Stomach (tissue), 9 donors: ENCODE results near the gene MMP14. TPM values are rescaled to one million over a fixed set of nuclear protein-coding genes. Genes with fewer than 3 reads are reported as not detected.
A peak's percentile ranks its signal among the peaks of the same experiment; 100 is the strongest.

Experiments
- DNase-seq, 2 donors: peaks; one replicate each; pipeline versions ENCODE4 v3.0.0 to v3.0.0-alpha.2; 2013 to 2019
- H3K27ac ChIP-seq, 5 donors: fragments of 200-600 bp in 4 of 5; sonication (generic) in 4 of 5; one replicate each; pipeline ENCODE4 v1.5.1; 2013 to 2019; ENCODE audit warnings: mild to moderate bottlenecking in 1 of 5, moderate library complexity in 1 of 5
- H3K27me3 ChIP-seq, 3 donors: fragments of 200-600 bp; sonication (generic); one replicate each; pipeline ENCODE4 v1.5.1; 2017 to 2019; ENCODE audit warnings: mixed run types in 1 of 3
- H3K36me3 ChIP-seq, 4 donors: fragments of 200-600 bp; sonication (generic); 1 replicate in 3 of 4; 2 replicates in 1 of 4; pipeline ENCODE4 v1.5.1; 2016 to 2019
- H3K4me1 ChIP-seq, 4 donors: fragments of 200-600 bp; sonication (generic); one replicate each; pipeline ENCODE4 v1.5.1; 2016 to 2019
- H3K4me3 ChIP-seq, 4 donors: fragments of 200-600 bp; sonication (generic) in 3 of 4; one replicate each; pipeline ENCODE4 v1.5.1; 2016 to 2019; ENCODE audit warnings: mild to moderate bottlenecking in 1 of 4
- H3K9me3 ChIP-seq, 4 donors: fragments of 200-600 bp; sonication (generic); one replicate each; pipeline ENCODE4 v1.5.1; 2016 to 2019
- EP300 ChIP-seq: sonication (generic); formaldehyde crosslinking; IDR thresholded peaks from one replicate; pipeline ENCODE4 v1.6.1; 2017; ENCODE audit warnings: antibody characterized with exemption
- POLR2A ChIP-seq, 4 donors: fragments of 450-650 bp; IDR thresholded peaks; one replicate each; pipeline ENCODE4 v1.6.1; 2016; ENCODE audit warnings: antibody characterized with exemption in 4 of 4, control low read depth in 2 of 4, mild to moderate bottlenecking in 1 of 4, moderate library complexity in 1 of 4
- POLR2AphosphoS5 ChIP-seq, 3 donors: sonication (generic); formaldehyde crosslinking; IDR thresholded peaks; one replicate each; pipeline ENCODE4 v1.6.1; 2016; ENCODE audit warnings: antibody characterized with exemption in 3 of 3
- WGBS, 5 donors: extraction: QIAGEN DNeasy Blood & Tissue Kit in 3 of 5; methylation state at CpG; one replicate each; pipeline versions ENCODE4 v1.1.5 to v1.1.7; 2013 to 2018; 5-methylcytosine and 5-hydroxymethylcytosine counted together
- intact Hi-C: fragments of 100-400 bp; cut with DNase I; formaldehyde crosslinking; loops from one replicate; pipeline ENCODE4 v1.15.1; 2023; ENCODE audit warnings: low total_unique reads
- polyA plus RNA-seq, 3 donors: library from polyadenylated mRNA; stranded (reverse); fragments of 200-250 nt; gene quantifications; one replicate each; pipeline ENCODE4 v1.2.3, GENCODE V29; 2013
- total RNA-seq, 5 donors: library from RNA; depleted of rRNA; stranded (reverse); fragments of >200 nt; gene quantifications; one replicate each; pipeline versions ENCODE4 v1.1.0 to v1.2.3, GENCODE V29; 2014 to 2016
- TF ChIP-seq, protein P1 (sequence below), 7 experiments: fragments of 450-650 bp in 4 of 7; fragments of 200-600 bp in 3 of 7; sonication (generic) in 3 of 7; IDR thresholded peaks; one replicate each; pipeline ENCODE4 v1.5.1; 2016 to 2019; ENCODE audit warnings: antibody characterized with exemption in 7 of 7, control low read depth in 2 of 7, mild to moderate bottlenecking in 1 of 7
- donor health status: healthy with polysubstance abuse.
- donor health status: Bipolar disorder and iron deficiency.
- donor health status: healthy.

MMP14 gene
- total and polyA plus RNA-seq, 8 donors: 14.7 to 104 (median 38.1) TPM

DNA sequence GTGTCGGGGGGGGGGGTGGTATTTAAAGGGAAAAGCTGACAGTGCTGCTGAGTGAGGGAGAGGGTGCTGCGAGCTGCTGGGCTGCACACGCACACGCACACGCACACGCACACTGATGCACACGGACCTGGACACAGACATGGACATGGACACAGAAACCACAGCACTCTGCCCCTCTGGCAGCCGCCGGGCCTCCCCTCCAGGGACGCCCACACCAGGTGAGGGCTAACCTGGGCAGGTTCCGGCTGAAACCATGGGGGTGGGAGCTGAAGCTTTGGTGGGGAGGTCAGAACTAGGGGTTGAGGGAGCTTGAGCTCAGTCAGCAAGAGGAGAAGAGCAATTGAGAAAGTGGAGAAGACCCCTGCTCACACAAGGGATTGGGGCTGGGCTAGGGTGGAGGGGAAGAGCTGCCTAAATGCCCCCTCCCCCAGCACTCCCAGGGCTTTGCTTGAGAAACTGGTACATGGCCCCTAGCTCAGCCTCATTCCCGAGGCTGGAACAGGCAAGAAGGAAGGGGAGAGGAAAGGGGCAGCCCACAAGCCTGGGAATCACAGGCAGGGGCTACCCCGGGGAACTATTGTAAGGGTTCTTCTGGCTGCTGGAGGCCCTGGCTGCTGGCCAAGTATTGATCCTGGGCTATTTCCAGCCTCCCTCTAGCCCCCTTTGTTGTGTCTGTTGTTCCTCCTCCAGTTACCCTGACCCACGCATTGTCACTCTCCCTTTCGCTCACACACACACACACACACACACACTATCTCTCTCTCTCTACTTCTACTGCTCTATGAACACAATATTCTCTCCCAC is 47.0 kb downstream of the MMP14 start, which contains the start of gene REM2:
TSS of gene REM2 (plus strand) at position 50 of the 804 bp plus-strand sequence. CDS start at position 116, 66 bp downstream.
- Histone ChIP-seq H3K36me3 (peaks cover 6 to 19% (median 17%) of the 10 kb centered on the region in 4 donors), H3K4me1 (peaks cover 24 to 49% (median 44%) of the 10 kb centered on the region in 4 donors), H3K9me3 (no peaks in the 10 kb centered on the region), H3K27ac (peak within 1 kb of the TSS in 2 of 5 donors; percentile 25 to 29), H3K4me3 (no peak within 1 kb of the TSS), H3K27me3 (no peaks in the 10 kb centered on the region)
- intact Hi-C loops: no loop called here
- peak in 1 of 2 donors; percentile 61 for DNase-seq
- TF ChIP-seq POLR2A (IDR thresholded peaks at IDR 0.05): no peak
- no peak for TF ChIP-seq EP300
- TF ChIP-seq, protein P1, sequence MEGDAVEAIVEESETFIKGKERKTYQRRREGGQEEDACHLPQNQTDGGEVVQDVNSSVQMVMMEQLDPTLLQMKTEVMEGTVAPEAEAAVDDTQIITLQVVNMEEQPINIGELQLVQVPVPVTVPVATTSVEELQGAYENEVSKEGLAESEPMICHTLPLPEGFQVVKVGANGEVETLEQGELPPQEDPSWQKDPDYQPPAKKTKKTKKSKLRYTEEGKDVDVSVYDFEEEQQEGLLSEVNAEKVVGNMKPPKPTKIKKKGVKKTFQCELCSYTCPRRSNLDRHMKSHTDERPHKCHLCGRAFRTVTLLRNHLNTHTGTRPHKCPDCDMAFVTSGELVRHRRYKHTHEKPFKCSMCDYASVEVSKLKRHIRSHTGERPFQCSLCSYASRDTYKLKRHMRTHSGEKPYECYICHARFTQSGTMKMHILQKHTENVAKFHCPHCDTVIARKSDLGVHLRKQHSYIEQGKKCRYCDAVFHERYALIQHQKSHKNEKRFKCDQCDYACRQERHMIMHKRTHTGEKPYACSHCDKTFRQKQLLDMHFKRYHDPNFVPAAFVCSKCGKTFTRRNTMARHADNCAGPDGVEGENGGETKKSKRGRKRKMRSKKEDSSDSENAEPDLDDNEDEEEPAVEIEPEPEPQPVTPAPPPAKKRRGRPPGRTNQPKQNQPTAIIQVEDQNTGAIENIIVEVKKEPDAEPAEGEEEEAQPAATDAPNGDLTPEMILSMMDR (IDR thresholded peaks at IDR 0.05): no peak
- TF ChIP-seq POLR2AphosphoS5 (IDR thresholded peaks at IDR 0.05): no peak
- WGBS, 5 donors: 23 to 34% (median 29%) methylated on average over 9 to 15 of the region's 15 CpGs

DNA sequence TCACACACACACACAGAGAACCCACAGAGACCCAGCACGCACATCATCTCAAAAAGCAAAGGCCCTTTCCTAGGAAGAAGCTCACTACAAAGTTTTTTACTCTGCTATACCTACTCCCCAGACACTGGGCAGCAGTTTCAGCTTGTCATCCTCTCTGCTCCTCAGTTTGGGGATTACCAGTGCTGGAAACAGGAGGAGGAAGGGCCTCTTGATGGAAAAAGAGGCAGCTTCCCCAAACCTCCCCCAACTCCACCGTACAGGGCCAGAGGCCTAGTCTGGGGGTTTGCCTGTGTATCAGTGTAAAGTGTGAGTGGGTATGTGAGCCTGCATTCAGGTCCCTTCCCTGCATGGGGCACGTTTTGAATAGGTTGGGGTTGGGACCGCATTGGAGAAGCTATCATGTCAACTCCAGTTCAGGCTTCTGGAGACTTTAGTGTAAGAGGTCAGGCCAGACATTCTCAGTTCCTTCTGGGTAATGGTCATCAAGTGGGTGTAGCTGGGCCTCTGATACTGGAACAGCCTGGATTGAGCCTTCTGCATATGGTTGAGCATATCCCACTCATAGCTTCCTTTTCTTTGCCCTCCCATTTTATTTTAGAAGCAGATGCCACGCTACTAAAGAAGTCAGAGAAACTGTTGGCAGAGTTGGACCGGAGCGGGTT is 47.8 kb downstream of the MMP14 start:
- TF ChIP-seq POLR2A (IDR thresholded peaks at IDR 0.05) (no peak), POLR2AphosphoS5 (IDR thresholded peaks at IDR 0.05) (no peak), EP300 (no peak)
- TF ChIP-seq, protein P1 (IDR thresholded peaks at IDR 0.05): no peak
- no peak for DNase-seq
- peaks cover 24 to 52% (median 46%) of the 10 kb centered on the region in 4 donors for H3K4me1 ChIP-seq
- H3K27ac ChIP-seq: no peak overlapping the region
- peaks cover 0 to 11% (median 9%) of the 10 kb centered on the region in 4 donors for H3K36me3 ChIP-seq
- intact Hi-C loops: no loop called here
- no peaks in the 10 kb centered on the region for H3K9me3 ChIP-seq
- H3K27me3 ChIP-seq: no peaks in the 10 kb centered on the region
- WGBS, 5 donors: 82 to 90% (median 86%) methylated on average over 6 to 7 of the region's 7 CpGs
- no peak overlapping the region for H3K4me3 ChIP-seq

GRCh38 chr14:22884738-22885523 is 48.5 kb downstream of the MMP14 start:
- H3K27ac ChIP-seq: no peak overlapping the region
- no peak for DNase-seq
- peaks cover 24 to 52% (median 46%) of the 10 kb centered on the region in 4 donors for H3K4me1 ChIP-seq
- peaks cover 0 to 3% (median 2%) of the 10 kb centered on the region in 4 donors for H3K36me3 ChIP-seq
- no peak overlapping the region for H3K4me3 ChIP-seq
- H3K27me3 ChIP-seq: no peaks in the 10 kb centered on the region
- 89 to 92% (median 91%) methylated on average over 11 of the region's 11 CpGs for WGBS, 5 donors
- H3K9me3 ChIP-seq: no peaks in the 10 kb centered on the region
- intact Hi-C loops: no loop called here
- TF ChIP-seq, protein P1 (IDR thresholded peaks at IDR 0.05): no peak

GRCh38 chr14:22885975-22886374 is 49.6 kb downstream of the MMP14 start:
- intact Hi-C loops: no loop called here
- 91 to 96% (median 94%) methylated on average over 21 of the region's 21 CpGs for WGBS, 5 donors
- no peaks in the 10 kb centered on the region for H3K36me3 ChIP-seq
- TF ChIP-seq, protein P1 (IDR thresholded peaks at IDR 0.05): no peak
- TF ChIP-seq POLR2A (IDR thresholded peaks at IDR 0.05) (no peak), EP300 (no peak), POLR2AphosphoS5 (IDR thresholded peaks at IDR 0.05) (no peak)
- no peak for DNase-seq
- H3K27me3 ChIP-seq: no peaks in the 10 kb centered on the region
- H3K9me3 ChIP-seq: no peaks in the 10 kb centered on the region
- H3K4me1 ChIP-seq: peaks cover 24 to 52% (median 46%) of the 10 kb centered on the region in 4 donors
- H3K27ac ChIP-seq: peak overlapping the region in 4 of 5 donors; percentile 83 to 88 (median 86)
- peak overlapping the region; percentile 48 to 62 (median 58) for H3K4me3 ChIP-seq
